ENCODE results near the gene HGD. TPM values are rescaled to one million over a fixed set of nuclear protein-coding genes. Genes with fewer than 3 reads are reported as not detected.

Gene HGD
- total RNA-seq, 2 donors from 2014 or later: 0.41 TPM; not detected in 1

DNA sequence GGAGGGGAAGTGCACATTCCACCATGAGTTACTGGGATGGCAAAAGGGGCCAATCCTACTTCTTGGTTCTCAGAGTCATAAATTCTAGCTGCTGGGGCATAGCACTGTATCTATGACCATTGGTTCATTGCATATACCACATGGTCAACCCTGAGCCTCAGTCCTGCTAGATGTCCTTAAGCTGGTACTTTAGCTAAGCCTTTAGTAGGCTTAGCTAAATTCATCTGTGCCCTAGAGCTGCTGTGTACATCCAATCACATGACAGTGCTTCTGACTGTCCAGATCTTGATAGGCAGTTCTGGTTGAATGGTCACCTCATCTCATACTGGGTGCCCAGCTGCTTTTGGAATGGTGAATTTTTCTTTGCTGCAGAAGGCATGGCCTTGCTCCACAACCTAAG lies 77.7 kb downstream of the HGD start:
- TF ChIP-seq, protein P1, sequence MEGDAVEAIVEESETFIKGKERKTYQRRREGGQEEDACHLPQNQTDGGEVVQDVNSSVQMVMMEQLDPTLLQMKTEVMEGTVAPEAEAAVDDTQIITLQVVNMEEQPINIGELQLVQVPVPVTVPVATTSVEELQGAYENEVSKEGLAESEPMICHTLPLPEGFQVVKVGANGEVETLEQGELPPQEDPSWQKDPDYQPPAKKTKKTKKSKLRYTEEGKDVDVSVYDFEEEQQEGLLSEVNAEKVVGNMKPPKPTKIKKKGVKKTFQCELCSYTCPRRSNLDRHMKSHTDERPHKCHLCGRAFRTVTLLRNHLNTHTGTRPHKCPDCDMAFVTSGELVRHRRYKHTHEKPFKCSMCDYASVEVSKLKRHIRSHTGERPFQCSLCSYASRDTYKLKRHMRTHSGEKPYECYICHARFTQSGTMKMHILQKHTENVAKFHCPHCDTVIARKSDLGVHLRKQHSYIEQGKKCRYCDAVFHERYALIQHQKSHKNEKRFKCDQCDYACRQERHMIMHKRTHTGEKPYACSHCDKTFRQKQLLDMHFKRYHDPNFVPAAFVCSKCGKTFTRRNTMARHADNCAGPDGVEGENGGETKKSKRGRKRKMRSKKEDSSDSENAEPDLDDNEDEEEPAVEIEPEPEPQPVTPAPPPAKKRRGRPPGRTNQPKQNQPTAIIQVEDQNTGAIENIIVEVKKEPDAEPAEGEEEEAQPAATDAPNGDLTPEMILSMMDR (IDR thresholded peaks at IDR 0.05): no peak

DNA sequence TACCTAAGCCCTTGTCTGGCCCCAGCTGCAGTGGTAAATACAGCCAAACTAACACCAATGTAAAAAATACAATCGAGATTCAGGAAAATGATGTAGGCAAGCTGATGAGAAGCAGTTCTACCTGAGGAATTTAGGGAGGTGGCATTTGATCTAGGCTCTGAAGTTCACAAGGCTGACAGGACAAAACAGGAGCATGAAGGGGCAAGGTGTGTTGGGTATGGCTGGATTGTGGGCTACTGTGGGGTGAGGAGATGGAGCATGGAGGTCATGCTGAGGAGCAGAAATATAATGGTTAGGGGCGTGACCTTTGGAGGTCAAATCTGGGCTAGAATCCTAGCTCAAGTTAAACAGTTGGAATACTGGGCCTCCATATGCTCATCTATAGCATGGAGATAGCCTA lies 79.4 kb downstream of the HGD start:
- Histone ChIP-seq H3K36me3 (peaks cover 40% of the 10 kb centered on the region), H3K4me3 (no peak overlapping the region), H3K9me3 (no peaks in the 10 kb centered on the region), H3K27me3 (no peaks in the 10 kb centered on the region), H3K4me1 (peaks cover 0 to 30% of the 10 kb centered on the region in 2 donors), H3K27ac (no peak overlapping the region)
- TF ChIP-seq, protein P1 (IDR thresholded peaks at IDR 0.05): no peak
- no peak for DNase-seq (ENCODE audit: low spot score)

More for the DNA sequence above, 77.7 kb downstream of the HGD start:
- Histone ChIP-seq H3K27me3 (no peaks in the 10 kb centered on the region), H3K27ac (no peak overlapping the region), H3K9me3 (no peaks in the 10 kb centered on the region), H3K36me3 (peaks cover 23% of the 10 kb centered on the region), H3K4me3 (no peak overlapping the region), H3K4me1 (peaks cover 0 to 13% of the 10 kb centered on the region in 2 donors)
- no peak for DNase-seq (ENCODE audit: low spot score)

DNA sequence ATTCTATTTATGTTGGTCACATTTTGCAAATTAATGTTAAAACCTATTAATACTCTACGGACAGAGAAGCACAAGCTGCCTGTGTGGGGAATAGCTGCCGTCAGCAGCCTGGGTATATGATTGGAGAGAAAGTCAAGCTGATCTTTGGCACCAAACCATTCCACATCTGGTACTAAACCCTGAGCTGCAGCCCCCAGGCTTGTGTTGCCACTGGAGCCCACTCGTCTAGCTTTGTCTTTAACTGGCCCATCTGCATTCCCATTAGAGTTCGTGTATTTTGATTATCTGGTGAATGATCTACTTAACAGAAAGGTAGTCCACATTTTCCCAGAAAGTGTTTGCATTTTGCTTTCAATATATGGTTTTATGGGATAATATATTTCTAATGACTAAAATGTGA lies 80.5 kb downstream of the HGD start:
- TF ChIP-seq, protein P1 (IDR thresholded peaks at IDR 0.05): no peak
- Histone ChIP-seq H3K9me3 (no peaks in the 10 kb centered on the region), H3K4me3 (no peak overlapping the region), H3K4me1 (peaks cover 0 to 38% of the 10 kb centered on the region in 2 donors), H3K27ac (no peak overlapping the region), H3K27me3 (no peaks in the 10 kb centered on the region), H3K36me3 (peaks cover 40% of the 10 kb centered on the region)
- DNase-seq (ENCODE audit: low spot score): no peak

DNA sequence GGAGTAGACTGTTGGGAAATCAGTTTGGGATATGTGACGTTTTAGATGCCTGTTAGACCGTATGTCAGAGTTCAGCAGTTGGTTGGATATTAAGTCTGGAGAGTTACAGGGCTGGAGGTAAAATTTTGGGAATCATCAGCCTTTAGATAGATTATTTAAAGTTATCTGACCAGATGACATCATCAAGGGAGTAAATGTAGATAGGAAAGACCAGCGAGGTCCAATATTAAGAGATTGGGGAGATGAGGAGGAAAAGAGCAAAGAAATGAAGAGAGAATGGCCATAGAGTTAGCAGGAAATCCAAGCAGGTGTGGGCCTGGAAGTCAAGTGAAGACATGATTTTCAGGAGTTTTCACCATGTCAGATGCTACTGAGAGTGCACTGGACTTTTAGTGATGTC lies 82.8 kb downstream of the HGD start:
- peak overlapping the region in 1 of 2 donors; percentile 36 for H3K27ac ChIP-seq
- DNase-seq (ENCODE audit: low spot score): no peak
- TF ChIP-seq, protein P1 (IDR thresholded peaks at IDR 0.05): no peak
- no peaks in the 10 kb centered on the region for H3K9me3 ChIP-seq
- no peak overlapping the region for H3K4me3 ChIP-seq
- H3K4me1 ChIP-seq: peaks cover 0 to 38% of the 10 kb centered on the region in 2 donors
- H3K27me3 ChIP-seq: no peaks in the 10 kb centered on the region
- peaks cover 40% of the 10 kb centered on the region for H3K36me3 ChIP-seq

DNA sequence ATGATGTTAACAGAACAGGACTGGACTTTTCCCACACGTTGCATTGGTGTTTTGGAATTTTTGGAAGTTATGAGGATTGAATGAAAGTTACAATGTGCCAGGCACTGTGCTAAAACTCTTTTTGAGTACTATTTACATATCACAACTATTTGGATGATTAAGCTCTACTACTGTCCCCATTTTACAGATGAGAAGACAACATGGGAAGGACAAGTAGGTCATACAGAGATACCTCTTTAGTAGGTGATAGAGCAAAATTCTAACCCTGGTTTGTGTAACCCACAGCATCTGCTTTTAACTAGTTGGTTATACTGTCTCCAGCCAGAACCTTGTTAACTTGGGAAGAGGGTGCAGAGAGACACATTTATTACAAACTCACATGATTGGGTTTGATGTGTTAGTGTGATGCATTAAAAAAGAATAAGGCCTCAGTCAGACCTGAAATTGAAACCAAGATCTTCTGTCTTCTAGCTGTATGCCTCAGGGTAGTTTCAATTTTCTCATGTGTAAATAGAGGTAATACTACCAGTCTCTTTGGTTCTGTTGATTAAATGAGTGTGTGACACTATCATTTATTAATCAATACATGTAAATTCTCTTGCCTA lies 84.5 kb downstream of the HGD start:
- DNase-seq (ENCODE audit: low spot score): no peak

More for the DNA sequence above, 84.5 kb downstream of the HGD start:
- Histone ChIP-seq H3K36me3 (peaks cover 31% of the 10 kb centered on the region), H3K4me1 (peaks cover 0 to 38% of the 10 kb centered on the region in 2 donors), H3K27ac (peak overlapping the region in 1 of 2 donors; percentile 95), H3K9me3 (no peaks in the 10 kb centered on the region), H3K4me3 (peak overlapping the region; percentile 73 to 79), H3K27me3 (no peaks in the 10 kb centered on the region)
- TF ChIP-seq, protein P1 (IDR thresholded peaks at IDR 0.05): no peak
